ENCODE measurements around the gene KRTAP22-2. TPM values are rescaled to one million over a fixed set of nuclear protein-coding genes. Genes with fewer than 3 reads are reported as not detected.

The KRTAP22-2 gene
- total RNA-seq, 5 donors from 2014 or later (not counting 1 experiment from before 2014, with no cell fraction given), result not detected

GRCh38 chr21:30623362-30623761 lies 33.2 kb upstream of the KRTAP22-2 start:
- H3K4me3 Mint-ChIP-seq, result no peak overlapping the region
- no peak overlapping the region for H3K27ac Mint-ChIP-seq
- H3K27me3 Mint-ChIP-seq, result no peaks in the 10 kb centered on the region
- H3K4me3 ChIP-seq (ENCODE audit: control insufficient read depth in 1 of 2, extremely low read depth in 1 of 2, low read length in 1 of 2), result no peak overlapping the region
- H3K9me3 Mint-ChIP-seq, result peaks cover 0 to 3% (median 0%) of the 10 kb centered on the region in 3 donors
- CTCF ChIA-PET, result no interaction called here
- no peaks in the 10 kb centered on the region for H3K36me3 ChIP-seq (ENCODE audit: control insufficient read depth in 2 of 2, extremely low read depth in 1 of 2, insufficient read depth in 1 of 2, low read length in 1 of 2)
- H3K9me3 ChIP-seq, result peaks cover 2% of the 10 kb centered on the region
- 67% methylated on average over 2 of the region's 3 CpGs for WGBS (ENCODE audit: insufficient coverage)
- ATAC-seq (replicated peaks in 1 of 4), result no peak
- no peaks in the 10 kb centered on the region for H3K4me1 Mint-ChIP-seq
- no peaks in the 10 kb centered on the region for H3K36me3 Mint-ChIP-seq
- no peaks in the 10 kb centered on the region for H3K4me1 ChIP-seq (ENCODE audit: control insufficient read depth in 1 of 2, extremely low read depth in 1 of 2, insufficient read depth in 2 of 2, low read length in 2 of 2)
- DNase-seq, result no peak
- no peak overlapping the region for H3K27ac ChIP-seq (ENCODE audit: low read length)
- POLR2A ChIA-PET, result no interaction called here
- H3K27me3 ChIP-seq (replicated peaks in 1 of 2; ENCODE audit: control insufficient read depth in 2 of 2, extremely low read depth in 1 of 2, insufficient read depth in 2 of 2, low read length in 1 of 2), result no peaks in the 10 kb centered on the region

- POLR2A ChIA-PET, result no interaction called here
- CTCF ChIA-PET, result no interaction called here
- no peak for DNase-seq
- H3K4me3 Mint-ChIP-seq, result no peak within 1 kb of the TSS
- H3K9me3 Mint-ChIP-seq, result no peaks in the 10 kb centered on the region
- Histone ChIP-seq H3K9me3 (no peaks in the 10 kb centered on the region), H3K4me1 (ENCODE audit: control insufficient read depth in 1 of 2, extremely low read depth in 1 of 2, insufficient read depth in 2 of 2, low read length in 2 of 2) (no peaks in the 10 kb centered on the region), H3K27me3 (replicated peaks in 1 of 2; ENCODE audit: control insufficient read depth in 2 of 2, extremely low read depth in 1 of 2, insufficient read depth in 2 of 2, low read length in 1 of 2) (no peaks in the 10 kb centered on the region), H3K36me3 (ENCODE audit: control insufficient read depth in 2 of 2, extremely low read depth in 1 of 2, insufficient read depth in 1 of 2, low read length in 1 of 2) (no peaks in the 10 kb centered on the region), H3K27ac (ENCODE audit: low read length) (no peak within 1 kb of the TSS), H3K4me3 (ENCODE audit: control insufficient read depth in 1 of 2, extremely low read depth in 1 of 2, low read length in 1 of 2) (no peak within 1 kb of the TSS)
- no peak within 1 kb of the TSS for H3K27ac Mint-ChIP-seq
- H3K4me1 Mint-ChIP-seq, result no peaks in the 10 kb centered on the region
- H3K27me3 Mint-ChIP-seq, result no peaks in the 10 kb centered on the region
- H3K36me3 Mint-ChIP-seq, result no peaks in the 10 kb centered on the region
- no peak for ATAC-seq (replicated peaks in 1 of 4)
- no CpG with 5 or more reads among the region's 3 CpGs for WGBS (ENCODE audit: insufficient coverage)
These were observed 30.3 kb upstream of the KRTAP22-2 start, which contains the start of gene KRTAP20-4 for GRCh38 chr21:30620522-30620921. Gene KRTAP20-4 (plus strand): TSS chr21:30620627.

- Mint-ChIP-seq H3K4me3 (no peak overlapping the region), H3K27me3 (no peaks in the 10 kb centered on the region), H3K4me1 (no peaks in the 10 kb centered on the region), H3K36me3 (no peaks in the 10 kb centered on the region), H3K27ac (no peak overlapping the region), H3K9me3 (no peaks in the 10 kb centered on the region)
- Histone ChIP-seq H3K9me3 (no peaks in the 10 kb centered on the region), H3K27me3 (replicated peaks in 1 of 2; ENCODE audit: control insufficient read depth in 2 of 2, extremely low read depth in 1 of 2, insufficient read depth in 2 of 2, low read length in 1 of 2) (no peaks in the 10 kb centered on the region), H3K4me1 (ENCODE audit: control insufficient read depth in 1 of 2, extremely low read depth in 1 of 2, insufficient read depth in 2 of 2, low read length in 2 of 2) (no peaks in the 10 kb centered on the region), H3K27ac (ENCODE audit: low read length) (no peak overlapping the region), H3K36me3 (ENCODE audit: control insufficient read depth in 2 of 2, extremely low read depth in 1 of 2, insufficient read depth in 1 of 2, low read length in 1 of 2) (no peaks in the 10 kb centered on the region), H3K4me3 (ENCODE audit: control insufficient read depth in 1 of 2, extremely low read depth in 1 of 2, low read length in 1 of 2) (no peak overlapping the region)
- ATAC-seq (replicated peaks in 1 of 4) (no peak), DNase-seq (no peak)
- ChIA-PET CTCF (no interaction called here), POLR2A (no interaction called here)
These were observed 29.9 kb upstream of the KRTAP22-2 start for GRCh38 chr21:30620080-30620479.

- no peaks in the 10 kb centered on the region for H3K36me3 Mint-ChIP-seq
- DNase-seq, result no peak
- no peak within 1 kb of the TSS for H3K4me3 Mint-ChIP-seq
- ChIA-PET CTCF (no interaction called here), POLR2A (no interaction called here)
- peaks cover 0 to 3% of the 10 kb centered on the region in 2 donors for H3K27me3 Mint-ChIP-seq
- H3K4me1 ChIP-seq (ENCODE audit: control insufficient read depth in 1 of 2, extremely low read depth in 1 of 2, insufficient read depth in 2 of 2, low read length in 2 of 2), result no peaks in the 10 kb centered on the region
- ATAC-seq (replicated peaks in 1 of 4), result no peak
- no peaks in the 10 kb centered on the region for H3K36me3 ChIP-seq (ENCODE audit: control insufficient read depth in 2 of 2, extremely low read depth in 1 of 2, insufficient read depth in 1 of 2, low read length in 1 of 2)
- no peak within 1 kb of the TSS for H3K27ac ChIP-seq (ENCODE audit: low read length)
- H3K4me3 ChIP-seq (ENCODE audit: control insufficient read depth in 1 of 2, extremely low read depth in 1 of 2, low read length in 1 of 2), result no peak within 1 kb of the TSS
- H3K27ac Mint-ChIP-seq, result no peak within 1 kb of the TSS
- no peaks in the 10 kb centered on the region for H3K4me1 Mint-ChIP-seq
- no peaks in the 10 kb centered on the region for H3K27me3 ChIP-seq (replicated peaks in 1 of 2; ENCODE audit: control insufficient read depth in 2 of 2, extremely low read depth in 1 of 2, insufficient read depth in 2 of 2, low read length in 1 of 2)
- peaks cover 0 to under 1% (median 0%) of the 10 kb centered on the region in 3 donors for H3K9me3 Mint-ChIP-seq
- no CpG with 5 or more reads among the region's 2 CpGs for WGBS (ENCODE audit: insufficient coverage)
- H3K9me3 ChIP-seq, result no peaks in the 10 kb centered on the region
These were observed 25.9 kb upstream of the KRTAP22-2 start, which contains the start of gene KRTAP20-1 for GRCh38 chr21:30616125-30616524. Gene KRTAP20-1 (plus strand): TSS chr21:30616425. CDS start chr21:30616455, 30 bp downstream.

- no peaks in the 10 kb centered on the region for H3K36me3 ChIP-seq (ENCODE audit: control insufficient read depth in 2 of 2, extremely low read depth in 1 of 2, insufficient read depth in 1 of 2, low read length in 1 of 2)
- CTCF ChIA-PET, result no interaction called here
- peaks cover 0 to 3% of the 10 kb centered on the region in 2 donors for H3K27me3 Mint-ChIP-seq
- peaks cover 4 to 5% (median 4%) of the 10 kb centered on the region in 3 donors for H3K9me3 Mint-ChIP-seq
- ATAC-seq (replicated peaks in 1 of 4) (no peak), DNase-seq (no peak)
- no peaks in the 10 kb centered on the region for H3K9me3 ChIP-seq
- no peak overlapping the region for H3K4me3 Mint-ChIP-seq
- no peaks in the 10 kb centered on the region for H3K4me1 ChIP-seq (ENCODE audit: control insufficient read depth in 1 of 2, extremely low read depth in 1 of 2, insufficient read depth in 2 of 2, low read length in 2 of 2)
- H3K4me3 ChIP-seq (ENCODE audit: control insufficient read depth in 1 of 2, extremely low read depth in 1 of 2, low read length in 1 of 2), result no peak overlapping the region
- POLR2A ChIA-PET, result no interaction called here
- H3K36me3 Mint-ChIP-seq, result no peaks in the 10 kb centered on the region
- H3K4me1 Mint-ChIP-seq, result no peaks in the 10 kb centered on the region
- no peak overlapping the region for H3K27ac Mint-ChIP-seq
- no peak overlapping the region for H3K27ac ChIP-seq (ENCODE audit: low read length)
- no peaks in the 10 kb centered on the region for H3K27me3 ChIP-seq (replicated peaks in 1 of 2; ENCODE audit: control insufficient read depth in 2 of 2, extremely low read depth in 1 of 2, insufficient read depth in 2 of 2, low read length in 1 of 2)
These were observed 25.0 kb upstream of the KRTAP22-2 start for GRCh38 chr21:30615199-30615598.

GRCh38 chr21:30613836-30614235 lies 23.6 kb upstream of the KRTAP22-2 start, which contains the start of gene KRTAP6-1:
Gene KRTAP6-1 (minus strand): TSS chr21:30613930. CDS start chr21:30613904, 26 bp downstream.
- WGBS (ENCODE audit: insufficient coverage), result 27% methylated on average over 1 of the region's 2 CpGs
- Mint-ChIP-seq H3K4me3 (no peak within 1 kb of the TSS), H3K36me3 (no peaks in the 10 kb centered on the region), H3K27me3 (peaks cover 0 to 3% of the 10 kb centered on the region in 2 donors), H3K4me1 (no peaks in the 10 kb centered on the region), H3K9me3 (peaks cover 4 to 5% (median 4%) of the 10 kb centered on the region in 3 donors), H3K27ac (no peak within 1 kb of the TSS)
- POLR2A ChIA-PET, result no interaction called here
- no peaks in the 10 kb centered on the region for H3K4me1 ChIP-seq (ENCODE audit: control insufficient read depth in 1 of 2, extremely low read depth in 1 of 2, insufficient read depth in 2 of 2, low read length in 2 of 2)
- no peak within 1 kb of the TSS for H3K27ac ChIP-seq (ENCODE audit: low read length)
- no peak for ATAC-seq (replicated peaks in 1 of 4)
- DNase-seq, result no peak
- H3K4me3 ChIP-seq (ENCODE audit: control insufficient read depth in 1 of 2, extremely low read depth in 1 of 2, low read length in 1 of 2), result no peak within 1 kb of the TSS
- CTCF ChIA-PET, result no interaction called here
- H3K9me3 ChIP-seq, result no peaks in the 10 kb centered on the region
- H3K27me3 ChIP-seq (replicated peaks in 1 of 2; ENCODE audit: control insufficient read depth in 2 of 2, extremely low read depth in 1 of 2, insufficient read depth in 2 of 2, low read length in 1 of 2), result no peaks in the 10 kb centered on the region
- no peaks in the 10 kb centered on the region for H3K36me3 ChIP-seq (ENCODE audit: control insufficient read depth in 2 of 2, extremely low read depth in 1 of 2, insufficient read depth in 1 of 2, low read length in 1 of 2)

GRCh38 chr21:30612132-30612531 lies 21.9 kb upstream of the KRTAP22-2 start:
- no peaks in the 10 kb centered on the region for H3K36me3 Mint-ChIP-seq
- POLR2A ChIA-PET, result no interaction called here
- H3K27ac Mint-ChIP-seq, result no peak overlapping the region

More at GRCh38 chr21:30612132-30612531, 21.9 kb upstream of the KRTAP22-2 start:
- Mint-ChIP-seq H3K27me3 (peaks cover 0 to 3% of the 10 kb centered on the region in 2 donors), H3K4me1 (no peaks in the 10 kb centered on the region), H3K9me3 (peaks cover 4 to 5% (median 4%) of the 10 kb centered on the region in 3 donors), H3K4me3 (no peak overlapping the region)
- DNase-seq (no peak), ATAC-seq (replicated peaks in 1 of 4) (no peak)
- Histone ChIP-seq H3K4me3 (ENCODE audit: control insufficient read depth in 1 of 2, extremely low read depth in 1 of 2, low read length in 1 of 2) (no peak overlapping the region), H3K27ac (ENCODE audit: low read length) (no peak overlapping the region), H3K4me1 (ENCODE audit: control insufficient read depth in 1 of 2, extremely low read depth in 1 of 2, insufficient read depth in 2 of 2, low read length in 2 of 2) (no peaks in the 10 kb centered on the region), H3K27me3 (replicated peaks in 1 of 2; ENCODE audit: control insufficient read depth in 2 of 2, extremely low read depth in 1 of 2, insufficient read depth in 2 of 2, low read length in 1 of 2) (no peaks in the 10 kb centered on the region), H3K9me3 (no peaks in the 10 kb centered on the region), H3K36me3 (ENCODE audit: control insufficient read depth in 2 of 2, extremely low read depth in 1 of 2, insufficient read depth in 1 of 2, low read length in 1 of 2) (no peaks in the 10 kb centered on the region)
- WGBS (ENCODE audit: insufficient coverage), result 100% methylated on average over 1 of the region's 2 CpGs
- CTCF ChIA-PET, result no interaction called here
